Measurements from ENCODE around the gene SMARCA2.
"Not testable (repeated sequence)": the region's sequence is repeated elsewhere in the genome, so short reads cannot be mapped to it uniquely, and the experiment has no call there.

The SMARCA2 gene

GRCh38 chr9:2106666-2107065 lies 91.5 kb downstream of the SMARCA2 start:
- no peak for DNase-seq

GRCh38 chr9:2107906-2108451 lies 92.8 kb downstream of the SMARCA2 start:
- DNase-seq = no peak

- DNase-seq = no peak
Measured at GRCh38 chr9:2109069-2109650, 94.0 kb downstream of the SMARCA2 start.

GRCh38 chr9:2110036-2110435 lies 94.9 kb downstream of the SMARCA2 start:
- DNase-seq = no peak

- no peak for DNase-seq
Measured at GRCh38 chr9:2116073-2116472, 100.9 kb downstream of the SMARCA2 start.

GRCh38 chr9:2117527-2117926 lies 102.4 kb downstream of the SMARCA2 start:
- DNase-seq = no peak

- no peak for DNase-seq
Measured at GRCh38 chr9:2119566-2119965, 104.4 kb downstream of the SMARCA2 start.

- no peak for DNase-seq
Measured at GRCh38 chr9:2120926-2121689, 106.0 kb downstream of the SMARCA2 start.

- no peak for DNase-seq
Measured at GRCh38 chr9:2122299-2122698, 107.2 kb downstream of the SMARCA2 start.

- no peak for DNase-seq
Measured at GRCh38 chr9:2125906-2126305, 110.8 kb downstream of the SMARCA2 start.

- DNase-seq = no peak
Measured at GRCh38 chr9:2126331-2126803, 111.2 kb downstream of the SMARCA2 start.

- DNase-seq = no peak
Measured at GRCh38 chr9:2127486-2127885, 112.3 kb downstream of the SMARCA2 start.

- no peak for DNase-seq
Measured at GRCh38 chr9:2128141-2128540, 113.0 kb downstream of the SMARCA2 start.

GRCh38 chr9:2128618-2129017 lies 113.5 kb downstream of the SMARCA2 start:
- DNase-seq = no peak

- no peak for DNase-seq
Measured at GRCh38 chr9:2130941-2131340, 115.8 kb downstream of the SMARCA2 start.

- DNase-seq = no peak
Measured at GRCh38 chr9:2132484-2133082, 117.4 kb downstream of the SMARCA2 start.

- no peak for DNase-seq
Measured at GRCh38 chr9:2134391-2134790, 119.2 kb downstream of the SMARCA2 start.

GRCh38 chr9:2138646-2139045 lies 123.5 kb downstream of the SMARCA2 start:
- DNase-seq = no peak

- no peak for DNase-seq
Measured at GRCh38 chr9:2140600-2141223, 125.6 kb downstream of the SMARCA2 start.

GRCh38 chr9:2142212-2142611 lies 127.1 kb downstream of the SMARCA2 start:
- DNase-seq = no peak

GRCh38 chr9:2144619-2145018 lies 129.5 kb downstream of the SMARCA2 start:
- no peak for DNase-seq

- DNase-seq = no peak
Measured at GRCh38 chr9:2145746-2146145, 130.6 kb downstream of the SMARCA2 start.

GRCh38 chr9:2146700-2147099 lies 131.6 kb downstream of the SMARCA2 start:
- DNase-seq = not testable (repeated sequence)

All from activated CD4-positive, CD25-positive, alpha-beta regulatory T cell treated with anti-CD3 and anti-CD28 coated beads, Interleukin-2, amount 50 U/mL, for 72 hours (primary cell).